T-helper 2 cell treated with Interferon-gamma antibody and Interleukin-4, amounts not matched to agents 5 μg/mL and 100 μg/mL, for 36 hours (primary cell): ENCODE results near the gene CEP83.

Source experiments
- DNase-seq: peaks from one replicate; pipeline ENCODE4 v3.0.0; 2021; ENCODE audit warnings: low spot score
- H3K27ac Mint-ChIP-seq: one replicate; pipeline ENCODE4 v1.8.0; 2021; ENCODE audit warnings: mild to moderate bottlenecking, mixed read lengths
- H3K27me3 Mint-ChIP-seq: one replicate; pipeline ENCODE4 v1.8.0; 2021; ENCODE audit warnings: low read depth, mixed read lengths
- H3K36me3 Mint-ChIP-seq: one replicate; pipeline ENCODE4 v1.8.0; 2021; ENCODE audit warnings: low read depth, mixed read lengths
- H3K4me1 Mint-ChIP-seq: one replicate; pipeline ENCODE4 v1.8.0; 2021; ENCODE audit warnings: low read depth, mixed read lengths
- H3K4me3 Mint-ChIP-seq: one replicate; pipeline ENCODE4 v1.8.0; 2022; ENCODE audit warnings: mild to moderate bottlenecking, moderate library complexity, mixed read lengths
- H3K9me3 Mint-ChIP-seq: one replicate; pipeline ENCODE4 v1.8.0; 2021; ENCODE audit warnings: mixed read lengths

CEP83 gene

GRCh38 chr12:94380507-94380906, 79.2 kb downstream of the CEP83 start:
- DNase-seq, result no peak
- Mint-ChIP-seq H3K36me3 (peaks cover 58% of the 10 kb centered on the region), H3K4me3 (no peak overlapping the region), H3K9me3 (peaks cover 29% of the 10 kb centered on the region), H3K4me1 (peaks cover 13% of the 10 kb centered on the region), H3K27me3 (no peaks in the 10 kb centered on the region), H3K27ac (no peak overlapping the region)

- no peak overlapping the region for H3K4me3 Mint-ChIP-seq
- H3K9me3 Mint-ChIP-seq, result peaks cover 20% of the 10 kb centered on the region
- H3K27me3 Mint-ChIP-seq, result no peaks in the 10 kb centered on the region
- peak; percentile 32 for DNase-seq
- peak overlapping the region; percentile 6 for H3K27ac Mint-ChIP-seq
- peaks cover 56% of the 10 kb centered on the region for H3K36me3 Mint-ChIP-seq
- peaks cover 16% of the 10 kb centered on the region for H3K4me1 Mint-ChIP-seq
Observed at GRCh38 chr12:94379479-94380113, 80.1 kb downstream of the CEP83 start.

DNA sequence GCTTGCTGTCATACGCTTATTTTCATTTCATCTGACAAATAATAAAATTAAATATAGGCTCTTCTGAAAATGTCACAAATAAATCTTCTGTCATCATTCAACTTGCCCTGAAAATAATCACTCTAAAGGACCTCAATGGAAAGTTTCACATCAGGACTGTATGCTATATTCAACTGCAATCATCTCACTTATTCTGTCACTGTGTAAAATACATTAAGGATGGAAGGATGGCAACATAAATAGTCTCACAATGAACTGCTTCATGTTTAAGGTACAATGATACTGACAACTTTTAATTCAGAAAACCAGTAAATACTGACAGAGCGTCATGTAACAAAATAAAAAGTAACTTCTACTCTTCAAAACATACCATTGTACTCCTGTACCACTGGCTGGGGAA, 82.1 kb downstream of the CEP83 start:
- peaks cover under 1% of the 10 kb centered on the region for H3K9me3 Mint-ChIP-seq
- no peak for DNase-seq
- H3K4me3 Mint-ChIP-seq, result no peak overlapping the region
- no peaks in the 10 kb centered on the region for H3K27me3 Mint-ChIP-seq
- peaks cover 20% of the 10 kb centered on the region for H3K4me1 Mint-ChIP-seq
- H3K36me3 Mint-ChIP-seq, result peaks cover 48% of the 10 kb centered on the region
- H3K27ac Mint-ChIP-seq, result no peak overlapping the region

DNA sequence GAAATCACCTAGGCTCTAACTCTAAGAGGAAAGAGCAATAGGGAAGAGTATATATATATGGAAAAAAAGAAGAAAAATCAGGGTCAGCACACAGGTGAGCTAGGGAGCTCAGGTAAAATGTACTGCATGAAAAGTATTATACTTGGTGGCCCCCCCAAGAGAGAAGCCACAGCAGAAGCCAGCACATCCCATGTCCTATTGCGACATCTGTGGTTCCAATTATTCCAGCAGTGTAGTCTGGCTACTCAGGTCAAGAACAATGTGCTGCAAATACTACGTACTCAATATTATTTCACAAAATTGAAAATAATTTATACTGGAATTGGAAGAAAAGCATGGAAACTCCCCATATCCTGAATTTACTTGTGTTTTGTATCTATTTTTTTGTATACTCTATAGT, 85.5 kb downstream of the CEP83 start:
- Mint-ChIP-seq H3K27ac (no peak overlapping the region), H3K9me3 (no peaks in the 10 kb centered on the region), H3K4me3 (no peak overlapping the region), H3K36me3 (peaks cover 42% of the 10 kb centered on the region), H3K4me1 (peaks cover 12% of the 10 kb centered on the region), H3K27me3 (no peaks in the 10 kb centered on the region)
- DNase-seq, result no peak

GRCh38 chr12:94372461-94372860, 87.2 kb downstream of the CEP83 start:
- Mint-ChIP-seq H3K9me3 (no peaks in the 10 kb centered on the region), H3K4me3 (peak overlapping the region; percentile 37), H3K36me3 (peaks cover 36% of the 10 kb centered on the region), H3K27ac (peak overlapping the region; percentile 81), H3K4me1 (peaks cover 21% of the 10 kb centered on the region), H3K27me3 (no peaks in the 10 kb centered on the region)
- DNase-seq, result no peak

GRCh38 chr12:94362653-94363052, 97.0 kb downstream of the CEP83 start:
- H3K27me3 Mint-ChIP-seq, result no peaks in the 10 kb centered on the region
- peaks cover under 1% of the 10 kb centered on the region for H3K4me1 Mint-ChIP-seq
- DNase-seq, result no peak
- no peak overlapping the region for H3K4me3 Mint-ChIP-seq
- H3K27ac Mint-ChIP-seq, result no peak overlapping the region
- H3K36me3 Mint-ChIP-seq, result peaks cover 64% of the 10 kb centered on the region
- H3K9me3 Mint-ChIP-seq, result peaks cover 47% of the 10 kb centered on the region

DNA sequence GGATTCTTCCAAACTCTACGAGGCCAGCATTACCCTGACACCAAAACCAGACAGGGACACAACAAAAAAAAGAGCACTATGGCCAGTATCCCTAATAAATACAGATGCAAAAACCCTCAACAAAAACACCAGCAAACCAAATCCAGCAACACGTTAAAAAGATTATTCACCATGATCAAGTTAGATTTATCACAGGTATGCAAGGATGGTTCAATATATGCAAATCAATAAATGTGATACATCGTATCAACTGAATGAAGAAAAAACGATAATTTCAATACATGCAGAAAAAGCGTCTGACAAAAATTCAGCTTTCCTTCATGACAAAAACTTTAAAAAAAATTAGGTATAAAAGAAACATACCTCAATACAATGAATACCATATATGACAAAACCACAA, 99.9 kb downstream of the CEP83 start:
- H3K4me3 Mint-ChIP-seq, result no peak overlapping the region
- DNase-seq, result no peak
- peaks cover 65% of the 10 kb centered on the region for H3K9me3 Mint-ChIP-seq
- H3K36me3 Mint-ChIP-seq, result peaks cover 68% of the 10 kb centered on the region
- H3K27ac Mint-ChIP-seq, result no peak overlapping the region
- H3K4me1 Mint-ChIP-seq, result no peaks in the 10 kb centered on the region
- H3K27me3 Mint-ChIP-seq, result no peaks in the 10 kb centered on the region

DNA sequence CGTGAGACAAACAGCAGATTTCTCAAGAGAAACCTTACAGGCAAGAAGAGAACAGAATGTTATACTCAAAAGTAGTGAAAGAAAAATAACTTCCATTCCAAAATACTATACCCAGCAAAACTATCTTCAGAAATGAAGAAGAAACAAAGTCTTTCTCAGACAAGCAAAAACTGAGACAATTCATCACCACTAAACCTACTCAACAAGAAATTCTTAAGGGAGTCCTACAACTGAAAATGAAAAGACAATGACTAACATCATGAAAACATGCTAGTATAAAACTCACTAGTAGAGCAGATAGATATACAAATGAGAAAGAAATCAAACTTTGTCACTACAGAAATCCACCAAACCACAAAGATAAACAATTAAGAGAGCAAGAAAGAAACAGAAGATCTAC, 106.5 kb downstream of the CEP83 start:
- Mint-ChIP-seq H3K27me3 (no peaks in the 10 kb centered on the region), H3K36me3 (peaks cover 82% of the 10 kb centered on the region), H3K9me3 (peaks cover 76% of the 10 kb centered on the region), H3K4me3 (no peak overlapping the region), H3K4me1 (no peaks in the 10 kb centered on the region), H3K27ac (no peak overlapping the region)
- no peak for DNase-seq

- no peaks in the 10 kb centered on the region for H3K4me1 Mint-ChIP-seq
- no peaks in the 10 kb centered on the region for H3K27me3 Mint-ChIP-seq
- H3K27ac Mint-ChIP-seq, result no peak overlapping the region
- peaks cover 5% of the 10 kb centered on the region for H3K9me3 Mint-ChIP-seq
- H3K36me3 Mint-ChIP-seq, result peaks cover 28% of the 10 kb centered on the region
- DNase-seq, result no peak
- H3K4me3 Mint-ChIP-seq, result no peak overlapping the region
Observed at GRCh38 chr12:94340573-94340972, 119.1 kb downstream of the CEP83 start.

DNA sequence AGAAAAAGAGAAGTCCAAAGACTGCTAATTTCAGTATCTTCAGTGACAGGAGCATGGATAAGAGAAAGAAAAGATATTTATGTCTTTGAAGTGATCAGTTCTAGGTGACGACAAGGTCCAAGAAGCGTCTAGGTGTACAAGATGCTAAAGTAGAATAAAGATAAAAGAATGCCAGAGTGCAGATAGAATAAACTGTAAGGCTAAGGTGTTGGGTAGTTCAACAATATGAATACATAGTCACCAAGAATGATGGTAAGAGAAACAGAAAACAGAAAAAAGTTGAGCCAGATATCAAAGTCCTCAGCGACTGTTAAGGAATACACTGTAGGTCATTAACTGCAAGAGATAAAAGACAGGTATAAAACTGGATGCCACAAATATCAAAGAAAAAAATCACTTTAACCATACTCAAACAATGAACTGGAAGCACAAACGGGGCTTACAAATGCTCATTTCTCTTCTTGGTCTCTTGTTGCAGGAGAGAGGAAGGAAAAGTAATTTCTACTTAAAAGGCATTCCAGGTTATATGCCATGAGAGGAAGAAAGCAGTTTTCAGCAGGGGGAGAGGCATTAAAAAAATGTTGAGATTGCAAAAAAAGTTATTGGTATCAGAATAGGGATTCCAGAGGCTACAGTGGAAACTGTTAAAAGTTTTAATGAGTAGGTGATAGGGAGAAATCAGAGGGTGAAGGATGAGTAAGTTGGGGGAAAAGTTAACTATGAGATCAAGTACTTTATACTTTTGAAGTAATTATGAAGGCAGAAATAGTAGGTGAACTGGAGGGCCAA, 121.5 kb downstream of the CEP83 start:
- Mint-ChIP-seq H3K4me3 (no peak overlapping the region), H3K27me3 (no peaks in the 10 kb centered on the region), H3K4me1 (no peaks in the 10 kb centered on the region), H3K27ac (no peak overlapping the region), H3K9me3 (peaks cover 4% of the 10 kb centered on the region), H3K36me3 (peaks cover 18% of the 10 kb centered on the region)
- no peak for DNase-seq

GRCh38 chr12:94336211-94336925, 123.3 kb downstream of the CEP83 start:
- no peak for DNase-seq
- no peak overlapping the region for H3K4me3 Mint-ChIP-seq
- no peak overlapping the region for H3K27ac Mint-ChIP-seq
- no peaks in the 10 kb centered on the region for H3K27me3 Mint-ChIP-seq
- H3K36me3 Mint-ChIP-seq, result peaks cover 20% of the 10 kb centered on the region
- H3K9me3 Mint-ChIP-seq, result peaks cover 4% of the 10 kb centered on the region
- no peaks in the 10 kb centered on the region for H3K4me1 Mint-ChIP-seq

DNA sequence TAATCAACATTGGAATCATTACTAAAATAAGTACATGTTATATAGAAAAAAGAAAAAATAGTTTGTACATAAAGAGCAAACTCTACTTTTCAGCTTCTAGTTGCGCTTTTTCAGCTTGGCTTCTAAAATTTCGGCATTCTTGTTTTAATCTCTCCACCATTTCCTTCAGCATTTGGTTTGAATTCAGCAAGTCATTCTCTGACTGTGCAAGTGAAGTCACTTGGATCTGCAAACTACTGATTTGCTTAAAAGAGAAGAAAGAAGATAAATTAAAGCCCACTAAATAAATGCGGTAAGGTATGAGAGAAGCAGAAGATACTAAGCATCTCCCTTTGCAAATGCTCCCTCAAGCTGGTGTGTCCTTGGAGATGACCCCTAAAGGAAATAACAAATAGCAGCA, 126.3 kb downstream of the CEP83 start:
- Mint-ChIP-seq H3K4me1 (peaks cover 4% of the 10 kb centered on the region), H3K27me3 (no peaks in the 10 kb centered on the region), H3K36me3 (peaks cover 27% of the 10 kb centered on the region), H3K9me3 (no peaks in the 10 kb centered on the region), H3K4me3 (no peak overlapping the region), H3K27ac (no peak overlapping the region)
- no peak for DNase-seq

- no peak for DNase-seq
- Mint-ChIP-seq H3K36me3 (peaks cover 48% of the 10 kb centered on the region), H3K27ac (no peak overlapping the region), H3K4me3 (no peak overlapping the region), H3K4me1 (peaks cover 24% of the 10 kb centered on the region), H3K27me3 (no peaks in the 10 kb centered on the region), H3K9me3 (peaks cover 6% of the 10 kb centered on the region)
Observed at GRCh38 chr12:94329366-94329765, 130.3 kb downstream of the CEP83 start.

GRCh38 chr12:94327809-94328208, 131.9 kb downstream of the CEP83 start:
- no peak for DNase-seq
- H3K4me3 Mint-ChIP-seq, result no peak overlapping the region
- H3K27ac Mint-ChIP-seq, result no peak overlapping the region
- peaks cover 15% of the 10 kb centered on the region for H3K9me3 Mint-ChIP-seq
- H3K4me1 Mint-ChIP-seq, result peaks cover 24% of the 10 kb centered on the region
- peaks cover 53% of the 10 kb centered on the region for H3K36me3 Mint-ChIP-seq
- H3K27me3 Mint-ChIP-seq, result no peaks in the 10 kb centered on the region
